Measurements from ENCODE around the gene DPP6.
"Not testable (repeated sequence)": the region's sequence is repeated elsewhere in the genome, so short reads cannot be mapped to it uniquely, and the experiment has no call there.

Gene DPP6

GRCh38 chr7:154638286-154638685, 586.1 kb downstream of the DPP6 start:
- no peak for DNase-seq

DNA sequence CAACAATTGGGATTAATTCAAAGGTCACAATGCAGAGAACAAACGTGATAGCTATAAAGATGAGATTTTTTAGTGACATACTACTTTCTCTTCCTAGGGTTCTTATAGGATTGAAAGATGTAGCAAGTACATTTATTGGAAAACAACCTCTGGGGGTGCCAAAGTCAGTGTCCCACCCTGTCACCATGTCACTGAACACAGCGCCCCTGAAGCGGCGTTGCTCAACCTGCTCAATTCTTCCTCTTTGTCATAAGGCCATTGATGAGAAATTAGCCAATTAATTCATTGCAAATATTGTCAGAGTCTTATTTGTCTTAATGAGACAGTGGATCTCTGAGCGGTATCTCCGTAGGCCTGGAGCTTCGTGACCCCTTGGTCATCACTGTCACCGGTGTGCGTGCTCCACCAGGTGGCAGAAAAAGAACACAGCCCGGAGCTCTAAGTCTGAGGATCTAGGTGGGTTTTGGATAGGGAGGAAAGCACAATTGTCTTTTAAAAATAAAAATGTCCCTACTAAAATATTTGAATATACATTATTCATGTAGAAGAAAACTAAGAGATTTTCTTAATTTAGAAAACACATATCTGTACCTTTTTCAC, 588.2 kb downstream of the DPP6 start:
- DNase-seq = no peak

- DNase-seq = no peak
These were observed 588.7 kb downstream of the DPP6 start for GRCh38 chr7:154640917-154641316.

DNA sequence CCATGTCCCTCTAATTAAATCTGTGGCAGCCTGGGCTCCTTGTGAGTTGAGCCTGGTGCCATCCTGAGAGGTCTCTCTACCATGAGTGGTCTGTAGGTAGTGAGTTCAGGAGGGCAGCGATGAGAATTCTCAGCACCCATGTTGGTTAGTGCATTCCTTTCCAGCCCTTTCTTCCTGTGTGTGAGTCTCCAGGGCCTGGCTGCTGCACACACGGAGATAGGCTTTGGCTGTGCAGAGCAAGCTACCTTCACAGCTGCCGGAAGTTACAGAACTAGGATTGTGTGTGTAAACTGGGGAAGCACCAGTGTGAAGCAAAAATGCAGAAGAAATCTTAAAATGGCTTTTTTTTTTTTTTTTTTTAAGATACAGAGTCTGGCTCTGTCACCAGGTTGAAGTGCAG, 592.2 kb downstream of the DPP6 start:
- no peak for DNase-seq

DNA sequence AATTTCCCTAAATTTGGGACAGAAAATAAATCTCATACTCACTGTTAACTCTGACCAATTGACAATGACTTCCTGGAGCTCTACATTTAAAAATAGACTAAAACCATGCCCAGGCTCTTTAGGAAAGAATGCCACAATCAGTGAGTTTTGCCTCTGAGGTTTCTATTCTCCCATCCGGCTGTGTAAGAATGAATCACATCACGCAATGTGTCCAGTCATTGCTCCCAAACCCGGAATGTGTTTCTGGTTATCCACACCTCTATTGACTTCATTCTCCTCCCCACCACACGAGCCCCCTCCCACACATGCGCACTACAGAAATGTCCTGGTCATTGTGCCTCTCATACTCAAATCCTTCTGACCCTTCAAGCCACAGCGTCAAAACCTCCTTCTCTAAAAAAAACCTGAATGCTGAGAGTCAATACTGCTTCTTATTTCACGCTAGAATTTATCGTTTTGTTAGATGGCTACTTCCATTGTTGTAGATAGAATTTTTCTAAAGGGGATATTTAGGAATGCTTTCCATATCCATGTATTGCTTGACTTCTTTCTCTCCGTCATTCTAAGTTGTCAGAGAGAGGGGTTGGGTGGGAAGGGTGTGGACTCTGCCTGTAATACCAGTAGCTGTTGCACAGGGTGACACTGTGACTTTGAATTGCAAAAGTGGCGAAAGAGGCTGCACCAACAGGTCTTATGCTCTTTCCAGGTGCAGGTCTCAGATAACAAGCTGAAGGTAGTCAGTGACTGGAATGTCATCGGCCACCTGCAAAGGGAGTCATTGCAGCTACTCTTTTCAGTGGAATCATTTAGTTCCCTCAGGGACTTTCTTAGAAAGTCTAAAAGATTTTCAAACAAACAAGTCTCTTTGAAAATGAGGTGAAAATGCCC, 594.2 kb downstream of the DPP6 start:
- DNase-seq = no peak

DNA sequence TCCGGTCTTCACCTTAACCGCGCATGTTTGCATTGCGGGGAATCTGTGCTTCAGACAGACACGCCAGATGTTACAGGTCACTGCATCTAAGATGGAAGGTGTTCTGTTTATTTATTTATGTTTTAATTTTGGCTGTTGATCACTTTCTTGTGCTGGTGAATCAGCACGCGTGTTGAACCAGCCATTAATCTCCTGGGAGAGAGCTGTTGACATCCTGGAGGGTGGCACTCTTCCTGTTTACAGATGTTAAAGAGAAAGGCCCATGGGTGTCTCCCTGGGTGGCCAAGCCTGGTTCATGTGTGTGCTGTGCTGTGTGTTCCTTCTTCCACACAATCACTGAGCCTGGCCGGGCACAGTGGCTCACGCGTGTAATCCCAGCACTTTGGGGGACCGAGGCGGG, 595.4 kb downstream of the DPP6 start:
- no peak for DNase-seq

DNA sequence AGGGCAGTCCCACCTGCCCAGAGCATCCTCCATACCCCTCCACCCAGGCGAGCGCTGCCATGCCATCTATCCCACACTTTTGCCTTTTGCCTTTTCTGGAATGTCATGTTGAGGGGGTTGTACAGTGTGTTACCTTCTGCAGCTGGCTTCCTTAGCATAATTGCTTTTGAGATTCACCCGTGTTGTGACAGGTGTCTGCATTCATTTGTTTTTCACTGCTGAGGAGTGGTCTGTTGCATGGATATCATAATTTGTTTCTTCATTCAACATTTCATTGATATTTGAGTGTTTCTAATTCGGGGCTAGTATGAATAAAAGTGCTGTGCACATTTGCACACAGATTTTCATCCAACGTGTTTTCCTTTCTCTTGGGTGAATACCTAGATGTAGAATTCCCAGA, 596.8 kb downstream of the DPP6 start:
- no peak for DNase-seq

- DNase-seq = no peak
These were observed 597.2 kb downstream of the DPP6 start for GRCh38 chr7:154649434-154649833.

GRCh38 chr7:154650275-154650674, 598.1 kb downstream of the DPP6 start:
- DNase-seq = no peak

DNA sequence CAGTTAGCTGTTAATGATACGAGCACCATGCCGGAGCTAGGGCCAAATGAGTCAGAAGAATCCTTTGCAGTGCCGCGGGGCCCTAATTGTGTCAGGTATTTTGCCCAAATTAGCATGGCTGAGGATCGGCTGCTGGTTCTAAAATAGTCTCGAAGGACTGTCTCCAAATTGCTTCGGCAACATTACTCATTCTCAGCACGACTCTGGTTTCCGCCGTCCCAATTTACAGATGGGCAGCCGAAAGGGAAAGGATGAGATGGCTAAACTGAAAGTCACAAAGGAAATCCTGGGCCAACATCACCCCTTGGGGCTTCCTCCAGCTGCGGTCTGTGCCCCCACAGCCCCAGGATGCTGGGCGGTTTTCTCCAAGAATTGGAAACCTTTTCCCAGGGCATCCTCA, 599.3 kb downstream of the DPP6 start:
- DNase-seq = no peak

DNA sequence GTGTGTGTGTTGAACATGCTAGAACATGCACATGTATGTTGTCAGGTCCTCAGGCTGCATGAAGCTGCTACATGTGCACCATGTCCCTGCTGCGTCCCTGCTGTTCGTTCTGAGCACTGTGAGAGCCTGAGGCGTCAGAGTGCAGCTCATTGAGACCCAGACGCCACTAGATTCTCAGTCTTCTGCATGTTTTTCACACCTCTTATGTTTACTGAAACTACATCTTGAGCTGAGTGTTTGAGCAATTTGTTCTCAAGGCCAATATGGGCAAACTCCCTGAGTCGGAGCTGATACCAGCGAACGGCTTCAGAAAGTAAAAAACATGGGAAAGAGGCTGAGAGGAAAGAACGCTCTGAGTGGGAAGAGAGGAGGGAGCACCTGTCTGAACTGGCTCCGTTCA, 600.4 kb downstream of the DPP6 start:
- DNase-seq = no peak

- DNase-seq = no peak
These were observed 601.1 kb downstream of the DPP6 start for GRCh38 chr7:154653281-154653680.

DNA sequence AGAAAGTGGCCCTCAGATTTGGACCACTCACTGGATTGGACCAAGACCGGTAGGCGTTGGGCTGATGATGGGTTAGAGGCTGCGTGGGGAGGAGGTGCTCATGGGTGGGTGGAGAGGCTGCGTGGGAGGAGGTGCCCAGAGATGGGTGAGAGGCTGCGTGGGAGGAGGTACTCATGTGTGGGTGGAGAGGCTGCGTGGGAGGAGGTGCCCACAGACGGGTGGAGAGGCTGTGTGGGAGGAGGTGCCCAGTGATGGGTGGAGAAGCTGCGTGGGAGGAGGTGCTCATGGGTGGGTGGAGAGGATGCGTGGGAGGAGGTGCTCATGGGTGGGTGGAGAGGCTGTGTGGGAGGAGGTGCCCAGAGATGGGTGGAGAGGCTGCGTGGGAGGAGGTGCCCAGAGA, 604.4 kb downstream of the DPP6 start:
- DNase-seq = no peak

DNA sequence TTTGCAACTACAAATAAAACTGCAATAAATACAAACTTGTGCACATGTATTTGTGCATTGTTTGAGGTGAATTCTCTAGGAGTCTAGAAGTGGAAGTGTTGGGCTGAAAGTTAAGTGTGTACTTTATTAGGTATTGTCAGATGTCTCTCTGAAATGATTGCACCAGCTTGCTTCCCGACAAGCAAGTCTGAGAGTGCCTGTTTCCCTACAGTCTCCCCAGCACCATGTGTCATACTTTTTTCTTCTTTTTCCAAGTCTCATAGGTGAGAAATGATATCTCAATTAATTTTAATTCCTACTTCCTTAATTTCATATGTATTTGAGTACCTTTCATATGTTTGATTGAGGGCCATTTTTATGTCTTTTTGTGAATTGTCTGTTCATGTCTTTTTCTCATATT, 614.6 kb downstream of the DPP6 start:
- no peak for DNase-seq

DNA sequence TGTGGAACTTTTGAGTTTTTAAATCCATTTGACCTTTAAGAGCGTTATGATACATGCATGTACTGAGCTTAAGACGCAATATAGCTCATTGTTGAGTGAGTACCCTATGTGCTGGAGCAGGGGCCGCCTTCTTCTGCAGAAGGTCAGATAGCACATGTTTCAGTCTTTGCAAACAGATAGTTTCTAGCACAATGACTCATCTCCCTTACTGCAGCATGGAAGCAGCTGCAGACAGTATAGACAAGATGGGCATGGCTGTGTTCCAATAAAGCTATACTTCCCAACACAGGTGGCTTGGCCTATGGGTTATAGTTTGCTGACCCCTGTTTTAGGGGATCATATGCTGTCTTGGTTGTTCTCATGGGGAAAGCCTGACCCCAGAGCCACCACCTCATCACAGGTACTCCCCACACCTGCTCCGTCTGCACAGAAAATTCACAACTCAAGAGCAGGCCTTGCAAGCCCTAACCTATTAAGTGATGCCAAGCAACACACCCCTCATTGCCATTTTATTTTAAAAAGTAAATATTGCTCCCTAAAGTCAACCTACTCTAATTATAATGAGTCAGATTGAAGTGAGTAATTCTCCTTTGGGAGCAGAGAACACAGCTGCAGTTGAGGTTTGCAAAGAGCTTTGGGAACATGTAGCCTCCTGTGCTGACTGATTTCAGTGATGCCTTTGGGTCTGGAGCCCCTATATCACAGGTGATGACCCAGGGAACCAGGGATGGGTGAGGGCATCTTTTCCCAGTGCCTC, 620.6 kb downstream of the DPP6 start:
- no peak for DNase-seq

- DNase-seq = no peak
These were observed 622.0 kb downstream of the DPP6 start for GRCh38 chr7:154674191-154674590.

DNA sequence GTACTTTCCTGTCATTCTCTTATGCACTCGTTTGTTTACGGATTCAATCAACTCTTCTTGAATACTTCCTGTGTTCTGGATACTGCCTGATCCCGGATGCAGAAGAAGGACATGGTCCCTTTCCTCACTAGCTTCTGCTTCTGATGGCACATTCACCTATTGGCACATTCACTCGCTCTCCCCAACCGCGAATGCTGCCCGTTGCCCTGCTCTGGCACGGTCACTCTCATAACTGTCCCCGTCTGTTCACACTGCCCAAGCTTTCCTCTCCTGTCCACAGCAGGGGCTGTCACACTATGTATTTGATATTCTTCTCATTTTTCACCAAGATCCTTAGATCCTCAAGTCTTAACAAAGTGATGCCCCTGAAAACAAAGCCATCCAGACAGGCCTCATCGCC, 623.4 kb downstream of the DPP6 start:
- no peak for DNase-seq

- not testable (repeated sequence) for DNase-seq
These were observed 623.8 kb downstream of the DPP6 start for GRCh38 chr7:154676033-154676421.

DNA sequence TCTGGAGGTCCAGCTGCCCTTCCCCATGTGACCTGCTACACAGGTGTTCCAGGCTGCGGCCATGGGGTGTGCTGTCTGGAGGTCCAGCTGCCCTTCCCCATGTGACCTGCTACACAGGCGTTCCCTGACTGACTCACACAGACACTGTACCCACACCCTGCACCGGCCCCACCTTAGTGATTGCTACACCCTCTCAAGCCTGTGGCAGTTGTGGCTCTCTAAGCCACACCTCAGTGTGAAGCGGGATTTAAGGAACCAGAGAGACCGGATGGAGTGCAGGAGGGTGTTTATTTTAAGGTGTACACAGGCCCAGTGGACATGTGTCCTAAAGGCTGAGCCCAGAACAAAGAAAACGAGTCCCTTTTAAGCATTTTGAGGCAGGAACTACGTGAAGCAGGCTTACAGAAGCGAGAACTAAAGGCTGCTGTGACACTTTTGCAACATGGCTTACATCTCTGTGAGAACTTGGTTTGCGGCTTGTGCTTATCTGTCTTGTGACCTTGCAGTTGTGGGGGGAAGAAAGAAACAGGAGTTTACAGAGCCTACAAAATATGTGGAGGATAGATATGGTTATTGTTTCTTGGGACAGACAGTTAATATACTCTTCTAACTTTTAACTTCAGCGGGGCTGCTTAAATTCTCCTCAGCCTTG, 624.4 kb downstream of the DPP6 start:
- no peak for DNase-seq

- DNase-seq = no peak
These were observed 625.3 kb downstream of the DPP6 start for GRCh38 chr7:154677454-154677853.

DNA sequence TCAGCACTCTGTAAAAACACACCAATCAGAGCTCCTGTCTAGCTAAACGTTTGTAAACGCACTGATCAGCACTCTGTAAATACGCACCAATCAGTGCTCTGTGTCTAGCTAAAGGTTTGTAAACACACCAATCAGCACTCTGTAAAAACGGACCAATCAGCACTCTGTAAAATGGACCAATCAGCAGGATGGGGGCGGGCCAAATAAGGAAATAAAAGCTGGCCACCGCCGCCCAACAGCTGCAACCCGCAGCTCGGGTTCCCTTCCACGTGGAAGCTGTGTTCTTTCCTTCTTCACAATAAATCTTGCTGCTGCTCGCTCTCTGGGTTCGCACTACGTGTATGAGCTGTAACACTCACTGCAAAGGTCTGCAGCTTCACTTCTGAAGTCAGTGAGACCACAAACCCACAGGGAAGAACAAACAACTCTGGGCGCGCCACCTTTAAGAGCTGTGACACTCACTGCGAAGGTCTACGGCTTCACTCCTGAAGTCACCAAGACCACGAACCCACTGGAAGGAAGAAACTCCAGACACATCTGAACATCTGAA, 625.9 kb downstream of the DPP6 start:
- DNase-seq = not testable (repeated sequence)

DNA sequence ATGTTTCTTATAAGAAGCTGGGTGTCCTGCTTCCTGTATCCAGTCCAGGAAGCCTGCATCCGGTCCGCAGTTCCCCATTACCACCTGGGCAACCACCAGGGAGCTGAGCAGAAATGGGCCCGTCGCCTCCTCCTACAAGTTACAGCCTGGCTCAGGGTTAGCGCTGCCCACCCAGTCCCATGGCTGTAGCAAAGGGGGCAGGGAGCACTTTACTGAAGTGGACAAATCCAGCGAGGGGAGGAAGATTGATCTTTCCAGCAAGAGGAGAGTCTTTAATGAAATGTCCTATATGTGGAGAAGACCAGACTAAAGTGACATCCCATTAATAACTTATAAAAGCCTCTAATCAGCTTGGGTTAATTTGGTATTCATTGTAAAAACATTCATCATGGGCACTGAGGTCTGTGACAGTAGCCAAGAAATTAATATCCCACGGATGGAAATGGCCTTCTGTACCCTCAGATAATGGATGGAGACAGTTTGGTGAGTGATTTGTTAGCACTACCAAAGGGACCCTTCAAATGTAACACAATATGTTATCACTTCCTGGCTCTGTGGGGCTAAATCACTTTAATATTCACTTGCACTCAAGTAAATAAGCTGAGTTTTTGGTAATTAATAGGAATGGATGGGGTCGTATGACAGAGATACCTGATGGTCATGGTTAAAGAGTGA, 627.3 kb downstream of the DPP6 start:
- DNase-seq = no peak

All from amniotic stem cell (primary cell).